ENCODE results near the gene CHD8.
A peak's percentile ranks its signal among the peaks of the same experiment; 100 is the strongest.
"Not testable (repeated sequence)": the region's sequence is repeated elsewhere in the genome, so short reads cannot be mapped to it uniquely, and the experiment has no call there.

The CHD8 gene

DNA sequence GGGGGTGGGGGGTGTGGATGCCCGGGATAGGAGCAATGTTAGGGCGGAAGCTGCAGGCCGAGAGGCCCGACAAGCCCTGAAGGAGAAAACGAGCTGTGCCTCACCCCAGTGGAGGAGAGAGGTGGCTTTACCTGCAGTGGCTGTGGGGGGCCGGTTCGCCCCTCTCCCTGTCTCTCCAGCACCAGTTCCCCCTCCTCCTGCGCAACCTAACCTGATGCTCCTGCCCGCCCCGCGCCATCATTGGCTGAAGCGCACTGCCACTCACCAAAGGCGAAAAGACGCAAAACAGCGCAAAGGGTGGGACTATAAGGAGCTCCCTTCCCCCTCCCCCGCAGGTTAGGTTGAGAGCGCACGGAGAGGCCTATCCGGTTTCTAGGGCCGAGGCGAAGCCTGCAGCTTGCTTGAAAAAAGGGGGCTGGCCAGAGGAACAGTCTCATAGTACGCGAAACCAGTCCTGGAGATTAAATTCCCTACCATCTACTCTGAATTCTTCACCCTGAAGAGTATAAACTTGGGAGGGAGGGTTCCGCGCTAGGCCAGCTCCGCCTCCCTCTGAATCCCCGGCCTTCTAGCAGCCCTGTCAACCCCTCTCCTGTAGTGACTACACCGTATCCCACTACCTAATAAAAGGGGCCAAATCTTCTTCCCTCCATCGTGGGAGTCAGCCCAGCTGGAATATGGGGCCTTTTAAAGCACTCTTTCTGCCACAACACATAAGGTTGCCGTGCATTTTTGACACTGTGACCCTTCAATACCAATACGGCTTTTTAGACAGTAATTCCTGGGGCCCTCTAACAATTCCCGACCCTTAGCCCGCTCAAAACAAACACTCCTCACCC is 18.6 kb downstream of the CHD8 start:
- peak; percentile 94 for DNase-seq

GRCh38 chr14:21436567-21437062 is 19.3 kb downstream of the CHD8 start:
- DNase-seq, result no peak

- DNase-seq, result no peak
These were observed 24.8 kb downstream of the CHD8 start for GRCh38 chr14:21431126-21431525.

DNA sequence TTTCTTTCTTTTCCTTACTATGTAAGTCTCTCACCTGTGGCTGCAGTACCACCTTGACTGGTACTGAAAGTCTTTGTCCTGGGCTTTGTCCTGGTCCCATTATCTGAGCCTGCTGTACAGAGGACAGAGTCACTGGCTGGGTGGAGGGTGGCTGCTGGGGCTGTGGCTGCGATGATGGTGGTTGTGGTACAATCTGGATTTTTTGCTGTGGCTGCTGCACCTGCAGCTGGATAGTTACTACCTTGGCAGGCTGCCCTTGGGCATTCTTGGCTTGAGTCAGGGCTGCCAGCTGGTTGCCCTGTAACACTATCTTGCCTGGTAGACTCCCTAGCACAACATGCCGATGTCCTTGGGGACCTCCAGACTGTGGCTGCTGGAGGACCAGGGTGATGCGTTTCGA is 27.0 kb downstream of the CHD8 start:
- no peak for DNase-seq

DNA sequence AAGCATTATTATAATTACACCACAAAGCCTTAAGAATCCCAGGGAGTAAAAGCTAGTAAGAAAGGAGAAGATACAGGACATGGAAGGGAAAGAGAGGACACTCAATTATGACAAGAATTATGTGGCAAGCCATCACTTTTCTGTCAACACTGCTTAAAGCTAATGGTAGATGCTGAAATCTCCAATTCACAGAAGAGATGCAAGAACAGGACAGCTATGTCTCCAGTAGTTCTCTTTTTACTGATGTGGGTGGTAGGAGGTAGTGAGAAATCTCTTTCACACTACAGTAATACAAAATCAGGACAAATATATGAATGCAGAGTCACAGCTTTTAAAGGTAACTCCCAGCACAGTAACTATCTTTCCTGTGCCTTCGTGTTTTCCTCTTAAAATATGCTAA is 29.2 kb downstream of the CHD8 start:
- DNase-seq, result no peak

GRCh38 chr14:21419528-21419927 is 36.4 kb downstream of the CHD8 start:
- DNase-seq, result no peak

DNA sequence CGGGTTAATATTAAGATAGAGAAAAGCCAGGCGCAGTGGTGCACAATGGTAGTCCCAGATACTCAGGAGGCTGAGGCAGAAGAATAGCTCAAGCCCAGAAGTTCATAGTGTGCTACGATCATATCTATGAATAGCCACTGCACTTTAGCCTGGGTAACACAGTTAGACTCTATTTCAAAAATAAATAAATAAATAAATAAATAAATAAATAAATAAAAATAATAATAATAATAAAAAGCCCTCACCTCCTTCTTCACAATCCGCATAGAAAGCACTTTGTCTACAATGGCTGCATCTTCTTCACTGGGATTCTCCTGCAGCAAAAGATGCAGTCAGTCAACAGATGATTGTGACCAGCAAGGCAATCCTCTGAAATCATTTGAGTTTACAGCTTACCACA is 40.6 kb downstream of the CHD8 start:
- no peak for DNase-seq

DNA sequence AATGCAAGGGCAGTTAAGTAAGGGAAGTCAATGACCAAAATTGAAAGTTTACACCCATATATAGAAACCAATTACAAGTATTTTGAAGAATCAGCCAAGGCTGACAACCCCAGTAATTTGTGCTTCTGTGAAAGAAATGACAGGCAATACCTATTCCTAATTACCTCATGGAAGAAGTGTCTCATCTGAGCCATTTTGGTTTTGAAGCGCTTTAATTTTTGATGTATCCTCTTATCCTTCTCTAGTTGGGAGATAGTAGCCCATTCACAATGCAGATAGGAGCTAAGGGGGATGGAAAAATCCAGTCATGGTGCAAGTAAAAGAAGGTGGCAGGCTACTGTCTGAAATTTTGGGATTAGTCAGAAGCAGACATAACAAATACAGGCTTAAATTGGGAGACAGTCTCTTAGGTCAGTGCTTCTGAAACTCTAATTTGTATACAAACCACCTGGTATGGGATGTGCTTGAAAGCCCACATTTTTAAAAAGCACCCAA is 41.7 kb downstream of the CHD8 start:
- DNase-seq, result no peak

DNA sequence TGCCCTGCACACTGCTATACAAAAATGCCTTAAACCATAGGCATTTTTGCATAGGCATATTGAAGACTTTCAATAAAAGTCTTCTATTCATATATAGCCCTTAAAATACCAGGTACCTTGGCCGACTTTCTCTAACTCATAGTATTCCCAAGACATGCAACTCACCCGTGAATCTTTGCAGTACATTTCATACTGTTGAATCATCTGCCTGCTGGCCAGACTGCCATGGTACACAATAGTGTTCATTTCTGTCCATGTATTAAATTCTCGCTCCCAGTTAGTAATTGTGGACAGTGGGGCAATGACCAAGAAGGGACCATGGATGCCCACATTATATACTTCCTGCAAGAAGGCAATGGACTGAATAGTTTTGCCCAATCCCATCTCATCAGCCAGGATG is 47.8 kb downstream of the CHD8 start:
- no peak for DNase-seq

DNA sequence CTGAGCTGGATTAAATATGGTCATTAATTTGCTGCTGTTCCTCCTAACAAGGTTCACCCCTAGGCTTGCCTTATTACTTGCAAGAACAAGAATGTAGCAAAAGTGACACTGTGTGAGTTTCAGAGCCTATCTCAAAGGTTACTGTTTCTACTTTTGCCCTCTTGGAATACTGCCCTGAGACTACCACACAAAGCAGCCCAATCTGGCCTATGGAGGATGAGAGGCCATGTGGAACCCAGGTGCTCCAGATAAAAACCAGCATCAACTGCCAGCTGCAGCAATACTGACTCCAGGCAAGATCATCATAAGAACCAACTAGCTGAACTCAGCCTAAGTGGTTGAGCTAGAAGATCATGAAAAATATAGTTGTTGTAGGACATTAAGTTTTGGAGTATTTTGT is 49.7 kb downstream of the CHD8 start:
- DNase-seq, result no peak

DNA sequence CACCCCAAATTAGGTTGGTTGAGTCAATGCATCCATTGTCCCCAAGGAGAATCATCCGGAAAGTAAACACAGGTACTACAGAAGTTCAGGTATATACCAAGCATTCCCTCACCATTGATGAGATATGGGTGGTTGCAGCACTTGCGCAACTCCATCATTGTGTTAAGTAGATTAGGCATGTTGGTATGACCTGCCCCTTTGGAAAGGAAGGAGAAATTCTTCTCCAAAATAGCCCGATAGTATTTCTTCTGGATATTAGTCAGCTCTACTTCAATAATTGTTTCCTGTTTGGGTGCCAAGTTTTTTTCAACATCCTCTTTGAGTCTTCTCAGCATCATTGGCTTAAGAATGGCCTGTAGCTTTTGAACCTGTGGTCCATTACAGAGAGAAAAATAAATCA is 50.8 kb downstream of the CHD8 start:
- DNase-seq, result no peak

- DNase-seq, result no peak
These were observed 56.5 kb downstream of the CHD8 start for GRCh38 chr14:21399311-21399870.

DNA sequence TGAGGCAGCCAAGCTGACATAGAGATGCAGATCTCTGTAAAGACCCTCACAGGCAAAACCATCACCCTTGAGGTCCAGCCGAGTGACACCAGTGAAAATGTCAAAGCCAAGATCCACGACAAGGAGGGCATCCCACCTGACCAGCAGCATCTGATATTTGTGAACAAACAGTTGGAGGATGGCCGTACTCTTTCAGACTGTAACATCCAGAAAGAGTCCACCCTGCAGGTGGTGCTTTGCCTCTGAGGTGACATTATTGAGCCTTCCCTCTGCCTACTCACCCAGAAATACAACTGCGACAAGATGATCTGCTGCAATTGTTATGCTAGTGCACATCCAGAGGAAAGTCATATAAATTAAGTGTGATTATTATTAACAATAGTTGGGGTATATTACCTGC is 57.0 kb downstream of the CHD8 start:
- no peak for DNase-seq

DNA sequence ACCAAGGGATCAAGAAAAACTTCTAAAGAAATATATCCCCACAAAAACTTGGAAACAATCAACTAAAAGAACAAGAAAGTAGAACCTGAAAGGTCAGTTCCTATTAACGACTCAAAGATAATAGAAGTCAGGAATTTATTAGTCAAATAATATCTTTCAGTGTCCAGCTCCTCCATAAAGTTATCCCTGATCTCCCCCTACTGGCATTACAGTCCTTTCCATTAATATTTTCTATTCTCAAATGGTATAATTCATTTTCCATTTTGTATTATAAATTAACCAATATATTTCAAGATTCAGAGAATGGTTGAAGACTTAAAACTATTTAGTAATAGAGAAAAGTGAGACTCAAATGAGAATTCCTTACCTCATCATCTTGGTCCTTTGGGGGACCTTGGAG is 60.5 kb downstream of the CHD8 start:
- no peak for DNase-seq

GRCh38 chr14:21385188-21385904 is 70.6 kb downstream of the CHD8 start:
- DNase-seq, result peak; percentile 12

DNA sequence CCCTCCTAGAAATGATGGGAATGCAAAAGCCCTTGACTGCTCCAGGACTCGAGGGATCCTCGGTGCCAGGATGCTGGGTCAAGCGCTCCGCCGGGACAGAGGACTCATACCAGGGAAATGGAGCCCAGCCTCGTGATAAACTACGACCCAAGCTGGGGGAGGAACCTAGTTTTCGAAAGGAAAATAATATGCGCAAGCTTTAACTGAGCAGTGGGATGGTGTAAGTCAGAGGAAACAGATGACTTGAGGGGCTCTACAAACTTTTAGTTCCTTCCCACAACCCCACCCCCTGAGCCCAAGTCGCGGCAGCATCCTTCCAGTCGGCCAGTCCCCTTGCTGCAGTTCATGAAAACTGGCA is 71.5 kb downstream of the CHD8 start:
- no peak for DNase-seq

- DNase-seq, result peak; percentile 92
These were observed 72.0 kb downstream of the CHD8 start, which contains the start of gene SUPT16H for GRCh38 chr14:21383848-21384493. Gene SUPT16H, minus strand, starts transcription at chr14:21384019. Its CDS starts 92 bp downstream, at chr14:21383927.

GRCh38 chr14:21382886-21383847 is 72.8 kb downstream of the CHD8 start:
- peak; percentile 35 for DNase-seq

GRCh38 chr14:21382095-21382494 is 73.8 kb downstream of the CHD8 start:
- DNase-seq, result no peak

GRCh38 chr14:21379338-21379737 is 76.6 kb downstream of the CHD8 start:
- no peak for DNase-seq

- no peak for DNase-seq
These were observed 81.9 kb downstream of the CHD8 start for GRCh38 chr14:21373980-21374379.

- DNase-seq, result not testable (repeated sequence)
These were observed 83.1 kb downstream of the CHD8 start for GRCh38 chr14:21372814-21373213.
